ENCODE measurements around the gene SLC1A7.

DNA sequence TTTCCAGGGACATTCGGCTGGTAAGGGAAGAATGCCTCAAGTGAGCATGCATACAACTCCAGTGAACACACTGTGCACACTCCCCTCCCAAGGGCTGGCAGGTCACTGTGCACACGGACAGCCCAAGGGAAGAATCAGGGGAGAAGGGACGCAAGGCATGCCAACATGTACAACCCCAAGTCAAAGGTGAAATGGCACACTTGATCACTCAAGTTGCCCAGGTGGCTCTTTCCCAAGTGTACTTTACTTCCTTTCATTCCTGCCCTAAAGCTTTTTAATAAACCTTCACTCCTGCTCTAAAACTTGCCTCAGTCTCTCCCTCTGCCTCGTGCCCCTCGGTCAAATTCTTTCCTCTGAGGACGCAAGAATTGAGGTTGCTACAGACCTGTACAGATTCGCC lies 13.5 kb upstream of the SLC1A7 start:
- TF ChIP-seq EZH2 (IDR thresholded peaks at IDR 0.05; ENCODE audit: borderline replicate concordance, insufficient read depth, low read depth, low read length, poor library complexity, severe bottlenecking): no peak
- TF ChIP-seq, protein P1, sequence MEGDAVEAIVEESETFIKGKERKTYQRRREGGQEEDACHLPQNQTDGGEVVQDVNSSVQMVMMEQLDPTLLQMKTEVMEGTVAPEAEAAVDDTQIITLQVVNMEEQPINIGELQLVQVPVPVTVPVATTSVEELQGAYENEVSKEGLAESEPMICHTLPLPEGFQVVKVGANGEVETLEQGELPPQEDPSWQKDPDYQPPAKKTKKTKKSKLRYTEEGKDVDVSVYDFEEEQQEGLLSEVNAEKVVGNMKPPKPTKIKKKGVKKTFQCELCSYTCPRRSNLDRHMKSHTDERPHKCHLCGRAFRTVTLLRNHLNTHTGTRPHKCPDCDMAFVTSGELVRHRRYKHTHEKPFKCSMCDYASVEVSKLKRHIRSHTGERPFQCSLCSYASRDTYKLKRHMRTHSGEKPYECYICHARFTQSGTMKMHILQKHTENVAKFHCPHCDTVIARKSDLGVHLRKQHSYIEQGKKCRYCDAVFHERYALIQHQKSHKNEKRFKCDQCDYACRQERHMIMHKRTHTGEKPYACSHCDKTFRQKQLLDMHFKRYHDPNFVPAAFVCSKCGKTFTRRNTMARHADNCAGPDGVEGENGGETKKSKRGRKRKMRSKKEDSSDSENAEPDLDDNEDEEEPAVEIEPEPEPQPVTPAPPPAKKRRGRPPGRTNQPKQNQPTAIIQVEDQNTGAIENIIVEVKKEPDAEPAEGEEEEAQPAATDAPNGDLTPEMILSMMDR (IDR thresholded peaks at IDR 0.05): no peak
